BLaER1 treated with 17β-estradiol and CSF1 and Interleukin-3, amounts not matched to agents 10 nM and 100 nM (cell line): ENCODE measurements around the gene GMPS.
"Not testable (repeated sequence)": the region's sequence is repeated elsewhere in the genome, so short reads cannot be mapped to it uniquely, and the experiment has no call there.

Experiments used
- H3K27ac ChIP-seq, 11 experiments: shearing (Covaris generic); formaldehyde crosslinking; 2 replicates each; pipeline ENCODE4 v1.8.1; 2022
- H3K27me3 ChIP-seq, 11 experiments: shearing (Covaris generic); formaldehyde crosslinking; 2 replicates each; pipeline ENCODE4 v1.8.1; 2022
- H3K36me3 ChIP-seq, 11 experiments: shearing (Covaris generic); formaldehyde crosslinking; 2 replicates each; pipeline ENCODE4 v1.8.1; 2022
- H3K4me1 ChIP-seq, 10 experiments: shearing (Covaris generic); formaldehyde crosslinking; 2 replicates each; pipeline ENCODE4 v1.8.1; 2022
- H3K4me2 ChIP-seq, 11 experiments: shearing (Covaris generic); formaldehyde crosslinking; 2 replicates each; pipeline ENCODE4 v1.8.1; 2022
- H3K4me3 ChIP-seq, 10 experiments: shearing (Covaris generic); formaldehyde crosslinking; 2 replicates each; pipeline ENCODE4 v1.8.1; 2022
- H3K9ac ChIP-seq, 11 experiments: shearing (Covaris generic); formaldehyde crosslinking; 2 replicates each; pipeline ENCODE4 v1.8.1; 2022
- H3K9me3 ChIP-seq, 11 experiments: shearing (Covaris generic); formaldehyde crosslinking; replicated peaks in 1 of 11; 2 replicates each; pipeline ENCODE4 v1.8.1; 2022
- H4K20me1 ChIP-seq, 11 experiments: shearing (Covaris generic); formaldehyde crosslinking; 2 replicates each; pipeline ENCODE4 v1.8.1; 2022
- Cebpa-rat ChIP-seq, 11 experiments: shearing (Covaris generic); IDR thresholded peaks; 2 replicates each; pipeline ENCODE4 v1.8.1; 2022

GMPS gene

DNA sequence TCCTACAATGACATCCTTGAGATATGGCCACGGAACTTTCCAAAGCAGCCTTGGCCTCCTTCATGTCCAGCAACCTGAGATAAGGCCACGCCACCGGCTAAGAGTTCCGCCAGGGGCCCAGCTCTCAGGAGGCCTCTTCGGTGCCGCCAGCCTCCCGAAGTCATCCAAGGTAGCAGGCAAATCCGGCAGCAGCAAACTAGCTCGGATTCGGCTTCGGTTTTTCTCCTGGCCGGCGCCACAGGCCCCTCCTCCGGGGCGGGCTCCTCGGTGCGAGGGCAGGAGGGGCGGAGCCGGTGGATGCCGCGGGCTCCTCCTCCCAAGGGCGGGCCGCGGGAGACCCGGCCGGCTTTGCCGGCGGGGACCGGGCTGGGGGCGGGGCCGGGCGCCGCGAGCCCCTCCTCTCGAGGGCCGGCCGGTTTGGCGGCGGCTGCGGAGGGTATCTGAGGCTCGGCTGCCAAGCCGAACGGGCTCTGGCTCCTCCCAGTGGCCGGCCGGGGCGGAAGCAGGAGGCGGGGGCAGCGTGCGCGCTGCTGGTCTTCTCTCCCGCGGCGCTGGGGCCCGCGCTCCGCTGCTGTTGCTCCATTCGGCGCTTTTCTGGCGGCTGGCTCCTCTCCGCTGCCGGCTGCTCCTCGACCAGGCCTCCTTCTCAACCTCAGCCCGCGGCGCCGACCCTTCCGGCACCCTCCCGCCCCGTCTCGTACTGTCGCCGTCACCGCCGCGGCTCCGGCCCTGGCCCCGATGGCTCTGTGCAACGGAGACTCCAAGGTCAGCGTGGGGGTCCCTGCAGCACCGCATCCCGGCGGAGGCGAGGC lies at the start of gene GMPS:
TSS of gene GMPS (plus strand) at position 518 of the 812 bp plus-strand sequence. CDS start at position 739, 221 bp downstream.
- no peaks in the 10 kb centered on the region for H3K9me3 ChIP-seq
- no peaks in the 10 kb centered on the region for H3K27me3 ChIP-seq
- H3K36me3 ChIP-seq = peaks cover 0 to 19% (median 10%) of the 10 kb centered on the region in 11 experiments; a peak in 10 of 22 replicates
- no peak for TF ChIP-seq Cebpa-rat (IDR thresholded peaks at IDR 0.05)
- H3K4me1 ChIP-seq = peaks cover 23 to 35% (median 31%) of the 10 kb centered on the region in 10 experiments
- H3K4me3 ChIP-seq = peak within 1 kb of the TSS; percentile 88 to 99 (median 97)
- peak within 1 kb of the TSS; percentile 81 to 92 (median 89) for H3K4me2 ChIP-seq
- peak within 1 kb of the TSS; percentile 94 to 100 (median 98) for H3K9ac ChIP-seq
- peak within 1 kb of the TSS; percentile 87 to 99 (median 97) for H3K27ac ChIP-seq
- peaks cover 9 to 47% (median 40%) of the 10 kb centered on the region in 11 experiments; a peak in 20 of 22 replicates for H4K20me1 ChIP-seq

DNA sequence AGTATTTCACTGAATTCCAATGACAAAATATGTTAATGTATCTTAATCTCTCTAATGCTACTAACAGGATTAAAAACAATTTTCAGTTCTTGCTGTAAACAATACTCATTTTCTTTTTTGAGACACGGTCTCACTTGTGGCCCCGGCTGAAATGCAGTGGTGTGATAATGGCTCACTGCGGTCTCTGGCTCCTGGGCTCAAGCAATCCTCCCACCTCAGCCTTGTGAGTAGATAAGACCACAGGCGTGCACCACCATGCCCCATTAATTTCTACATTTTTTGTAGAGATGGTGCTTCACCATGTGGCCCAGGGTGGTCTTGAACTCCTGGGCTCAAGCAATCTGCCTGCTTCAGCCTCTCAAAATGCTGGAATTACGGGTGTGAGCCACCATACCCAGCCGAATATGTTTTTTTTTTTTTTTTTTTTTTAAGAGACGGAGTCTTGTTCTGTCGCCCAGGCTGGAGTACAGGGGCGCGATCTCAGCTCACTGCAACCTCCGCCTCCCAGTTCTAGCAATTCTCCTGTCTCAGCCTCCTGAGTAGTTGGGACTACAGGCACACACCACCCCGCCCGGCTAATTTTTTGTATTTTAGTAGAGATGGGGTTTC lies 41.9 kb upstream of the GMPS start:
- peaks cover 0 to 19% (median 3%) of the 10 kb centered on the region in 10 experiments; a peak in 10 of 20 replicates for H3K4me1 ChIP-seq
- H3K27ac ChIP-seq, H3K4me3 ChIP-seq, H4K20me1 ChIP-seq, H3K4me2 ChIP-seq, H3K9ac ChIP-seq, H3K9me3 ChIP-seq, H3K27me3 ChIP-seq: not testable (repeated sequence)
- H3K36me3 ChIP-seq = peaks cover 37 to 87% (median 62%) of the 10 kb centered on the region in 11 experiments

DNA sequence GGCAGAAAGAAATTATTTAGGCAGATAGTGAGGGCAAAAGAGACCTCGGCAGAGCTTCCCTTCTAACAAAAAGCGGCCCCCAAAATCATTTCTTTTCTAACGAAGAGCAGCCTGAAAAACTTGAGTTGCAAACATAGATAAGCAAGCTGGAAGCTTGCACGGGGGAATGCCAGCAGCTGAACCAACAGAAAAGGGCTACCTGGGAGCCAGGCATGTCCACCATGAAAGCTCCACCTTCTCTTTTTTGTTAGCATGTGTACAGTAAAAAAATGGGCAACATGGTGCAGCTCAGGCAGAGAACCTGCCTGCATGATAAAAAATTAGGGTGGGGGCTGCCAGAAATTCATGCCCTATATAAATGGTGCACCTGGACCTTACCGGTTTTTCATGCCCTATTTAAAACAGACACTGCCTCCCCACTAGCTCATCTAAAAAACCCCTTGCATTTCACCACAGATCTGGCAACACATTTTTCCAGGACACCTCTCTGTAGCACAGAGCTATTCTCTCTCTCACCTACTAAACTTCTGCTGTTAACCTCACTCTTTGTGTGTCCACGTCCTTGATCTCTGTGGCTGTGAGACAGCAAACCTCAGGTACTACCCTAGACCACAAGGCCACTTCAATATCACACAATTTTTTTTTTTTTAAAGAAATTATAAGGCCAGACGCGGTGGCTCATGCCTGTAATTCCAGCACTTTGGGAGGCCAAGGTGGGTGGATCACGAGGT lies 34.9 kb upstream of the GMPS start:
- peaks cover 0 to 20% (median 9%) of the 10 kb centered on the region in 11 experiments; a peak in 14 of 22 replicates for H3K9me3 ChIP-seq
- no peak overlapping the region for H3K4me2 ChIP-seq
- peaks cover 0 to 25% (median 3%) of the 10 kb centered on the region in 10 experiments; a peak in 10 of 20 replicates for H3K4me1 ChIP-seq
- peaks cover 0 to 7% (median 0%) of the 10 kb centered on the region in 11 experiments; a peak in 6 of 22 replicates for H4K20me1 ChIP-seq
- H3K27ac ChIP-seq = no peak overlapping the region
- no peak overlapping the region for H3K4me3 ChIP-seq
- peaks cover 45 to 81% (median 59%) of the 10 kb centered on the region in 11 experiments for H3K36me3 ChIP-seq
- no peak for TF ChIP-seq Cebpa-rat (IDR thresholded peaks at IDR 0.05)
- no peak overlapping the region for H3K9ac ChIP-seq
- no peaks in the 10 kb centered on the region for H3K27me3 ChIP-seq

DNA sequence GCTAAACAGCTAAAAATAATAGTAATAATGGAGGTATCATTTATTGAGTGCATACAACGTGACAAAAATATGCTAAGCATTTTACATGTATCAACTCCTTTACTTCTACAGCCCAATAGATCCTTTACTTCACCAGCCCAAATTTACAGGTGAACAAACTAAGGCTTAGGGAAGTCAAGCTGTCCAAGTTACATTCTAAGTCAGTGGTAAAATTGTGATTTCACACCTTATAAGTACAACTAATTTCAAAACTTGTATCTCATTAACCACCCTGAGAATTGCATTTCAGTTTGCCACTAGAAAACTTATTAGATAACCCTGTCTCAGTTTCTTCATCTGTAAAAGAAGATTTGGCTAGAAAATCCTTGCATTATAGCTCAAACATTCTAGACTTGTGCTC lies 26.9 kb upstream of the GMPS start:
- H3K4me2 ChIP-seq = no peak overlapping the region
- H3K4me1 ChIP-seq = peaks cover 0 to 32% (median 10%) of the 10 kb centered on the region in 10 experiments; a peak in 13 of 20 replicates
- H3K27ac ChIP-seq = no peak overlapping the region
- no peaks in the 10 kb centered on the region for H3K9me3 ChIP-seq
- no peak for TF ChIP-seq Cebpa-rat (IDR thresholded peaks at IDR 0.05)
- no peak overlapping the region for H3K9ac ChIP-seq
- no peaks in the 10 kb centered on the region for H3K27me3 ChIP-seq
- H3K4me3 ChIP-seq = no peak overlapping the region
- peaks cover 20 to 57% (median 44%) of the 10 kb centered on the region in 11 experiments; a peak in 21 of 22 replicates for H3K36me3 ChIP-seq
- peaks cover 18 to 73% (median 55%) of the 10 kb centered on the region in 11 experiments; a peak in 19 of 22 replicates for H4K20me1 ChIP-seq

DNA sequence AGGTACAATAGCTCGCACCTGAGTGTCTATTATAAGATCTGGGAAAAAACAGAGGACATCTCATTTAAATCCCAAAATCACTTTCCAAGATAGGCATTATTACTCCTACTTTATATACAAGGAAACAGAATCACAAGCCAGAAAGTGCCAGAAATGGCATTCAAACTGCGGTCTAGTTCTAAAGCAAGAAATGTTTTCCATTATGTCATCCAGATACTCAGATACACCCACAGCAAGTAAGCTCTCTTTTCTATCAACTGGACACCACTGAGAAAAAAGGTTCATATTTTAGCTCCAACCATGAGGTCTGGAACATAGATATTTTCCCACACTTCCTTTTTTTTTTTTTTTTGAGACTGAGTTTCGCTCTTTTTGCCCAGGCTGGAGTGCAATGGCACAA lies 24.3 kb upstream of the GMPS start:
- Histone ChIP-seq H3K27me3 (no peaks in the 10 kb centered on the region), H3K27ac (no peak overlapping the region), H3K4me1 (peaks cover 20 to 58% (median 30%) of the 10 kb centered on the region in 10 experiments), H3K4me3 (no peak overlapping the region), H3K36me3 (peaks cover 15 to 65% (median 44%) of the 10 kb centered on the region in 11 experiments), H4K20me1 (peaks cover 37 to 94% (median 73%) of the 10 kb centered on the region in 11 experiments; a peak in 20 of 22 replicates), H3K9ac (no peak overlapping the region), H3K4me2 (peak overlapping the region in 3 of 11 experiments; percentile 10 to 55 (median 25); a peak in 5 of 22 replicates), H3K9me3 (no peaks in the 10 kb centered on the region)
- TF ChIP-seq Cebpa-rat (IDR thresholded peaks at IDR 0.05) = no peak

DNA sequence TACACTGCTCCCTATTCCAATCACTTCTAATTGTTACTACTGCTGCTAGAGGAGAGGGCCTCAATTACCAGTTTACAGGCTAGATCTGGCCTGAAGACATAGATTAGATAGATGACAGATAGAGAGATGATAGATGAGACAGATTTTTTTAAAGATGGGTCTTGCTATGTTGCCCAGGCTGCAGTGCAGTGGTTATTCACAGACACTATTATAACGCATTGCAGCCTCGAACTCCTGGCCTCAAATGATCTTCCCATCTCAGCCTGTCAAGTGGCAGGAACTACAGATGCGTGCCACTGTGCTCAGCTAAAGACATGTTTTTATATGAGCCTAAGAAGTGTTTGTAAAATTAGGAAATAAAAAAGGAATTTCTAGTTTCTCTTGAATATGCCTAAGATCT lies 22.5 kb upstream of the GMPS start:
- Histone ChIP-seq H3K27ac (no peak overlapping the region), H3K4me1 (peaks cover 29 to 68% (median 48%) of the 10 kb centered on the region in 10 experiments), H3K9ac (no peak overlapping the region), H3K4me2 (peak overlapping the region in 5 of 11 experiments; percentile 10 to 99 (median 87); a peak in 5 of 22 replicates), H4K20me1 (peaks cover 52 to 98% (median 80%) of the 10 kb centered on the region in 11 experiments; a peak in 20 of 22 replicates), H3K9me3 (no peaks in the 10 kb centered on the region), H3K4me3 (no peak overlapping the region), H3K36me3 (peaks cover 10 to 57% (median 38%) of the 10 kb centered on the region in 11 experiments; a peak in 21 of 22 replicates), H3K27me3 (no peaks in the 10 kb centered on the region)
- TF ChIP-seq Cebpa-rat (IDR thresholded peaks at IDR 0.05) = no peak

DNA sequence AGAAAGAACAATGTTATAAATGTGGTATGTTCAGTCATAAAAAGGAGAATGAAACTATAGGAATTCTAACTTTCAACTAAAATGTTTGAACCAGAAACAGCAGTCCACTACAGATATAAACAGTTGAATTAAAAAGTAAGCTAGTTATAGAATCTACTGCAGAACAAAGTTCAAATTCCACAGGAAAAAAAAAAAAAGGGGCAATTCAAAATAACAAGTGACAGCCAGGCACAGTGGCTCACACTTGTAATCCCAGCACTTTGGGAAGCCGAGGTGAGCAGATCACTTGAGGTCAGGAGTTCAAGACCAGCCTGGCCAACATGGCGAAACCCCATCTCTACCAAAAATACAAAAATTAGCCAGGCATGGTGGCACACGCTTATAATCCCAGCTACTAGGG lies 21.0 kb upstream of the GMPS start:
- peak overlapping the region; percentile 34 to 99 (median 89); a peak in 21 of 22 replicates for H3K4me2 ChIP-seq

DNA sequence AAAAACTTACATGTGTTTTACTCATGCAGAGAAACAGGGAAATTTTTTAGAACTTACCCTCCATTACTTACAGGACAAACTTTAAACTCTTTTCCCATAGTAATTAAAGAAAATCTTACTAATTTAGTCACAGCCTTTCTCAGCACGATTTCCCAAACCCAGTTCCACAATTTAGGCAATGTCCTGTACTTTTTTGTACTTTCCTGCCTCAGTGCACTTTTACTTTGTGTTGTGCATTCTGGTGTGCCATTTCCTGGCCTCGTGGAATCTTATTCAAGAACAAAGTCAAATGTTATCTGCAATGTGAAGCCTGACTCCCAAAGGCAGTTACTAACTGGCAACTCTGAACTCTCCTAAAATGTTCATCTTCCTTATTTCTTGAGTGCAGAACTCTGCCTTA lies 18.1 kb upstream of the GMPS start:
- no peak for TF ChIP-seq Cebpa-rat (IDR thresholded peaks at IDR 0.05)
- Histone ChIP-seq H4K20me1 (peaks cover 28 to 66% (median 52%) of the 10 kb centered on the region in 11 experiments; a peak in 19 of 22 replicates), H3K36me3 (peaks cover 10 to 35% (median 23%) of the 10 kb centered on the region in 11 experiments; a peak in 21 of 22 replicates), H3K27me3 (no peaks in the 10 kb centered on the region), H3K4me1 (peaks cover 32 to 58% (median 47%) of the 10 kb centered on the region in 10 experiments), H3K4me3 (peak overlapping the region; percentile 79 to 97 (median 90)), H3K27ac (peak overlapping the region; percentile 62 to 94 (median 86); a peak in 19 of 22 replicates), H3K4me2 (peak overlapping the region; percentile 87 to 100 (median 90)), H3K9ac (peak overlapping the region; percentile 86 to 93 (median 91)), H3K9me3 (0 out of 22 replicates have a peak, but pooled peaks cover 0 to 6% (median 0%) of the 10 kb centered on the region in 11 experiments)

More for the DNA sequence above, 21.0 kb upstream of the GMPS start:
- peaks cover 10 to 57% (median 35%) of the 10 kb centered on the region in 11 experiments; a peak in 21 of 22 replicates for H3K36me3 ChIP-seq
- peak overlapping the region in 2 of 10 experiments; percentile 38 to 79; a peak in 1 of 20 replicates for H3K4me3 ChIP-seq
- H4K20me1 ChIP-seq = peaks cover 42 to 95% (median 75%) of the 10 kb centered on the region in 11 experiments; a peak in 20 of 22 replicates
- H3K9me3 ChIP-seq, H3K27ac ChIP-seq, H3K27me3 ChIP-seq: not testable (repeated sequence)
- H3K9ac ChIP-seq = peak overlapping the region in 1 of 11 experiments; percentile 28; a peak in 1 of 22 replicates
- peaks cover 29 to 68% (median 49%) of the 10 kb centered on the region in 10 experiments for H3K4me1 ChIP-seq
